ENCODE measurements around the gene H6PD.

Gene H6PD

GRCh38 chr1:9317591-9318417 is 83.2 kb downstream of the H6PD start:
- Histone ChIP-seq H3K36me3 (replicated peaks; ENCODE audit: low read depth, low read length) (no peaks in the 10 kb centered on the region), H3K79me2 (ENCODE audit: low read length) (no peaks in the 10 kb centered on the region), H3K4me1 (ENCODE audit: low read length) (peaks cover 22% of the 10 kb centered on the region), H2AFZ (ENCODE audit: low read depth, low read length) (no peak overlapping the region), H3K27me3 (ENCODE audit: low read depth, low read length) (no peaks in the 10 kb centered on the region), H3K4me2 (ENCODE audit: low read length) (peak overlapping the region; percentile 14; the same call in 1 of the 2 replicates), H3K9me3 (ENCODE audit: insufficient read depth, low read length) (no peaks in the 10 kb centered on the region), H3K9ac (ENCODE audit: low read length) (no peak overlapping the region), H4K20me1 (ENCODE audit: insufficient read depth, low read length) (no peaks in the 10 kb centered on the region), H3K4me3 (ENCODE audit: low read length) (no peak overlapping the region), H3K27ac (ENCODE audit: low read length) (no peak overlapping the region)
- TF ChIP-seq CTCF (IDR thresholded peaks at IDR 0.05; ENCODE audit: low read depth, low read length): no peak
- no peak for TF ChIP-seq EZH2phosphoT487 (IDR thresholded peaks at IDR 0.05; ENCODE audit: low read depth)

- Histone ChIP-seq H3K27ac (ENCODE audit: low read length) (no peak overlapping the region), H3K4me2 (ENCODE audit: low read length) (no peak overlapping the region), H3K27me3 (ENCODE audit: low read depth, low read length) (no peaks in the 10 kb centered on the region), H3K9me3 (ENCODE audit: insufficient read depth, low read length) (no peaks in the 10 kb centered on the region), H3K36me3 (replicated peaks; ENCODE audit: low read depth, low read length) (no peaks in the 10 kb centered on the region), H3K79me2 (ENCODE audit: low read length) (no peaks in the 10 kb centered on the region), H3K9ac (ENCODE audit: low read length) (no peak overlapping the region), H3K4me1 (ENCODE audit: low read length) (peaks cover 22% of the 10 kb centered on the region), H3K4me3 (ENCODE audit: low read length) (no peak overlapping the region), H4K20me1 (ENCODE audit: insufficient read depth, low read length) (no peaks in the 10 kb centered on the region), H2AFZ (ENCODE audit: low read depth, low read length) (no peak overlapping the region)
- TF ChIP-seq EZH2phosphoT487 (IDR thresholded peaks at IDR 0.05; ENCODE audit: low read depth): no peak
- no peak for TF ChIP-seq CTCF (IDR thresholded peaks at IDR 0.05; ENCODE audit: low read depth, low read length)
Measured at GRCh38 chr1:9319208-9319788, 84.7 kb downstream of the H6PD start.

- no peaks in the 10 kb centered on the region for H3K9me3 ChIP-seq (ENCODE audit: insufficient read depth, low read length)
- no peak overlapping the region for H3K9ac ChIP-seq (ENCODE audit: low read length)
- no peak overlapping the region for H3K4me3 ChIP-seq (ENCODE audit: low read length)
- H3K79me2 ChIP-seq (ENCODE audit: low read length): no peaks in the 10 kb centered on the region
- TF ChIP-seq EZH2phosphoT487 (IDR thresholded peaks at IDR 0.05; ENCODE audit: low read depth): no peak
- no peak for TF ChIP-seq CTCF (IDR thresholded peaks at IDR 0.05; ENCODE audit: low read depth, low read length)
- no peak overlapping the region for H2AFZ ChIP-seq (ENCODE audit: low read depth, low read length)
- H3K27ac ChIP-seq (ENCODE audit: low read length): no peak overlapping the region
- H3K4me1 ChIP-seq (ENCODE audit: low read length): peaks cover 22% of the 10 kb centered on the region
- peak overlapping the region; percentile 62 for H3K4me2 ChIP-seq (ENCODE audit: low read length)
- no peaks in the 10 kb centered on the region for H3K27me3 ChIP-seq (ENCODE audit: low read depth, low read length)
- H4K20me1 ChIP-seq (ENCODE audit: insufficient read depth, low read length): no peaks in the 10 kb centered on the region
- no peaks in the 10 kb centered on the region for H3K36me3 ChIP-seq (replicated peaks; ENCODE audit: low read depth, low read length)
Measured at GRCh38 chr1:9319789-9320519, 85.4 kb downstream of the H6PD start.
